OCI-M2 (cell line): Measurements from ENCODE around the gene INTS6L.
"Not testable (repeated sequence)": the region's sequence is repeated elsewhere in the genome, so short reads cannot be mapped to it uniquely, and the experiment has no call there.

Source experiments
- DNase-seq: peaks from one replicate; lab custom pipeline; 2025; ENCODE audit not compliant: unreplicated experiment; lab: John Stamatoyannopoulos, UW

INTS6L gene

DNA sequence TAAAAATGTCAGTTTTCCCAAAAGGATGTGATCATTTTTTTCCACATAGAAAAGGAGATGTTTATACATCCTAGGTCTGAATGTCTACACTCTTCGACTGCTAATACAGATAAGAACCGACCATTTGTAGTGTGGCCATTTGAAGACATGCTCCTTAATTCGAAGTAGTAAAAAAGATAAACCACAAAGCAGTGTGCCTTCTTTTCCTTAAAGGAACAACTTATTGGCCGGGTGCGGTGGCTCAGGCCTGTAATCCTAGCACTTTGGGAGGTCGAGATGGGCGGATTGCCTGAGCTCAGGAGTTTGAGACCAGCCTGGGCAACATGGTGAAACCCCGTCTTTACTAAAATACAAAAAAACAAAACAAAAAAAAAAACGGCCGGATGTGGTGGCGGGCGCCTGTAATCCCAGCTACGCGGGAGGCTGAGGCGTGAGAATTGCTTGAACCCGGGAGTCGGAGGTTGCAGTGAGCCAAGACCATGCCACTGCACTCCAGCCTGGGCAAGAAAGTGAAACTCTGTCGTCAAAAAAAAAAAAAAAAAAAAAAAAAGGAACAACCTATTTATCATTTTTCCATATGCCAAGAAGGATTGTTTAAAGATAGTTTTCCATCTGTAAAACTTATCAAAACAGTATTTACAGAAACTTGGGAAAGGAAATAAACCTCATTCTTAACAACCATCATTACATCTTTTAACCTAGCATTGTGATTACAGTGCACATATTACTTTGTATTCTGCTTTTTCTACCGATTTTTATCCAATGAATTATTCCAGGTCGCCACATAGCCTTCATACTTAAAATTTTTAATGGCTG is 2.6 kb downstream of the INTS6L start:
- DNase-seq: no peak

DNA sequence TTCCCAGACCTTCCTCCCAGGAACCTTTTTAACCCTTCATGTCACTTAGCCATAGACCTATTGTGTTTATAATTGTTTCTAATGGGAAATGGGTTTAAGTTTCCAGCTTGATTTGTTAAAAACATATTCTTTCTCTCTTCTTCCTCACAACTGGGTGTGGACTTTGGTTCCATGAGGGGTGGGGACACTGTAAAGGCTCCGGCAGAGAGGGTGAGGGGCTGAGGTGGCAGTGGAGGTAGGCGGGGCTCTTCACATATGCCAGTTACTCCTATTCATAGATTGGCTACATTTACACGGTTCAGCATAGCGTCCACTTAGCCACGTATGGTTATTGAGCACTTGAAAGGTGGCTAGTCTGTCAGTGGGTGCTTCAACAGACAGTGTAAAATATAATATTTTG is 7.8 kb downstream of the INTS6L start:
- no peak for DNase-seq

DNA sequence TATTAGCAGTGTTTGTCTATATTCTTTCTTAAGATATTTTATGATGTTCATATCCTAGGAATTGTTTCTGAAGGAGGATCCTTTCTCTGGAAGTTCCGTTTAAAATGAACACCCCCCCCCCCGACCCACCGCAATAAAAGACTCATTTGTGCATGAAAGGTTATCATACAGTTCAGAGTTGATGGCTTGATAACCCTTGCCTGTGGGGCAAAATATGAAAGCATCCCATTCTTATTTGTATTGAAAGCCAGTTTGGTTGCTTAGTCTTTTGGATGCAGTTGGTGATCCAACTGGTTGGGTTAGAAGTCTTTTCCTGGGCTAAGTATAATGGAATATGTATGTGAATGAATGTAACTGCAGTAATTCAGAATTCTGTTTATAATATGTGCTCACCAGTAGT is 8.3 kb downstream of the INTS6L start:
- DNase-seq: no peak

GRCh38 chrX:135530097-135530496 is 9.6 kb downstream of the INTS6L start:
- no peak for DNase-seq

DNA sequence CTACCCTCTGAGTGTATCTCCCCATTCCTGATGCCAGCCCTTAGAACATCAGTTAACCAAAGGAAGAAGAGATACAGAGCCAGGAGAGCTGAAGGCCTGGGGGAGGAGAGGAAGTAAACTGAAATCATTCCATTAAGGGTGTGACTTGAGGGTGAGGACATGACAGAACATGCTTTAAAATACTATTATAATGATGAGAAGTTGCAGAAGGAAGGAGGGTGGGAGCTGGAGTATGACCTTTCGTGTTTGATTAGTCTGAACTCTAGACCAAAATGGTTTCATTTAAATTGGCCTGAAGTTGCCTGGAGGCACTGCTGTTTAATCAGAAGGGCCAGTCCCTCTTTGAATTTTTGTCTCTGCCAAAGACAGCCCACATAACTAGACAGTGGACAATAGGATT is 11.4 kb downstream of the INTS6L start:
- DNase-seq: no peak

- DNase-seq: no peak
Measured at GRCh38 chrX:135535077-135535940, 14.8 kb downstream of the INTS6L start.

DNA sequence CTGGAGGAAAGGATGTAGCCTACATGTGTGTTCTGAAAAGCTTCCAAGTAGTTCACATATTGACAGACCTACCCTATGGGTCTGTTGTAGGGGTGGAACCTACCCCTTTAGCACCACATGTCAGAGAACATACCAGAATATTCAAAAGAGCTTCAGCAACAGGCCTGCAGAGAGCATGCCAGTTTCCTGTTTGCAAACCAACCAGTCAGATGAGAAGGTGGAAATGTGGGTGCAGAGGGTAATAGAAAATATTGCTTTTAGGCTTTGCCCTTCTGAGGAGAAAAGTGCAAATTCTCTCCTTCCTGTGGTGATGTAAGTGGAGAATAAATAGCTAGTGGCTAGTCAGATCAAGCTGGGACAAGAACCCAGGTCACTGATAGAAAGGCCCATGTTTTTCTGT is 16.4 kb downstream of the INTS6L start:
- no peak for DNase-seq

GRCh38 chrX:135541351-135541750 is 20.9 kb downstream of the INTS6L start:
- DNase-seq: no peak

GRCh38 chrX:135543172-135543571 is 22.7 kb downstream of the INTS6L start:
- no peak for DNase-seq

GRCh38 chrX:135543924-135544323 is 23.5 kb downstream of the INTS6L start:
- DNase-seq: no peak

DNA sequence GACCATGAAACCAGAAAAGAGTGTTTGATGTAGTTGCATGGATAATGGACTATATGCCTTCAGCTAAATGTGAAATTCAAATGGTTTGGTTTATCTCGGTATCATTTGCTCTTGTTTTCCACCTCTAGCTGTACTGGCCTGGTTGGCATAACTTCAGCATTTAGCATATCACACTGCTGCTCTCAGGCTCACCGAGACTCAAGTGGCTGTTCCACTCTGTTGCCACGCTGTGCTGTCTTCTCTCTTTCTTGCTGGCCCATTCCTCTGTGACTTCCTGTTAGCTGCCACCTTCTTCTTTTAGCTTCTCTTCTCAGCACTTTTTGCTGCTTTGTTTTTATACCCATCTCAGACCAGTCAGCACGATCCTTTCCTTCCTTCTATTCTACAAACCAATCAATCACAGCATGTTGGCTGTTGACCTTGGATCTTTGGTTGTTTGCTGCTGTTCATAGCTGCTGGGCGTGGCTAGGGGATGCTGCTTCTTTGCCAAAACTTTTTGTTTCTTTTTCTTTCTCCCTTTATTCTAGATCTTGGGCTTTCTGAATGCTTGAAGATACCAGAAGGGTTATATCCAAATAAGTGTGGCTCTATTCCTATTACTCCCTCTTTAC is 24.0 kb downstream of the INTS6L start:
- DNase-seq: no peak

GRCh38 chrX:135547767-135548166 is 27.3 kb downstream of the INTS6L start:
- DNase-seq: no peak

DNA sequence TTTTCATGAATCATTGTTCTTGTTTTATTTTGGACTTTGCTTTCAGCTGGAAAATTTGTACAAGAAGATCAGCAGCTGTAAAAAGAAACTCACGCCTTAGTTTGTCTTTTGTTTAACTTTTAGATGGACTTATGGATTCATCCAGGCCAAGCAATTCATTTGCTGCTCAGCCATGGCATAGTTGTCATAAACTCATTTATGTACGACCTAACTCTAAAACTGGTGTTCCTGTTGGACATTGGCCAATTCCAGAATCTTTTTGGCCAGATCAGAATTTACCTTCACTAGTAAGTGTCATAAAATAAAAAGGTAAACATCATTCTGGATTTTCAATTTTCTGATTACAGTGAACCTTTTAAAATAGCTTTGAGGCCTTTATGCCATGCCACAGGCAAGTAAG is 29.1 kb downstream of the INTS6L start:
- no peak for DNase-seq

DNA sequence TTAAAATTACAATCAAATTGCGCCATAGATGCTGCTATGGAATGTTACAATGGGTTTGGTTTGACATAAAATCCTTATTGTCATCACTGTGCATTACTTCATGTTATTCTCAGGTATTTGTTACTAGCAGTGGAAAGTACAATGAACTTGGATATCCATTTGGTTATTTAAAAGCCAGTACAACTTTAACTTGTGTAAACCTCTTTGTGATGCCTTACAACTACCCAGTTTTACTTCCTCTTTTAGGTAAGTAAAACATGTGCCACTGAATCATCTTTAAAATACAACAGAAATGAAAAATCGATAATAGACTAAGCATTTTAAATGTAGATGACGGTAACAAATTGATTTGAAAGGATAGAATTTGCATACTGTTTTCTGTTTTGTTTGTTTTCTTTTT is 35.6 kb downstream of the INTS6L start:
- DNase-seq: no peak

GRCh38 chrX:135557344-135557743 is 36.9 kb downstream of the INTS6L start:
- no peak for DNase-seq

DNA sequence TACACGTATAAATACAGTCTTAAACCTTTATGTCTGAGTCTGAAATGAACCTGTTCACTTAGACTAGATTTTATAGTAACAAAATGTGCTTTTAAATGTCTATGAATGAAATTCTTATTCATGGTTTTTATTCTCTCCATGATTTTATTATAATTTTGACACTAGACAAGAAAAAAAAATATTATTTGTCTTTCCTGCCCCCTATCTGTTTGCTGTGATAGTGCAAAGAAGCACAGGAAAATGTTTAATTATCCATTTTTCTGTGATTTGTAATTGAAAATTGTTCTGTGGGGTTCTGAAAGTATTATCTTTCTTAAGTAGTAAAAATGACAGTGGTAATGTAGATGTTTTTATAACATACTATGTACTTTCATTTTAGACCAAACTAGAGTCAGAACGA is 52.0 kb downstream of the INTS6L start:
- DNase-seq: no peak

GRCh38 chrX:135581496-135581895 is 61.0 kb downstream of the INTS6L start:
- no peak for DNase-seq

GRCh38 chrX:135585153-135585552 is 64.7 kb downstream of the INTS6L start:
- no peak for DNase-seq

- DNase-seq: no peak
Measured at GRCh38 chrX:135591871-135592270, 71.4 kb downstream of the INTS6L start.

GRCh38 chrX:135594049-135594448 is 73.6 kb downstream of the INTS6L start:
- DNase-seq: not testable (repeated sequence)

DNA sequence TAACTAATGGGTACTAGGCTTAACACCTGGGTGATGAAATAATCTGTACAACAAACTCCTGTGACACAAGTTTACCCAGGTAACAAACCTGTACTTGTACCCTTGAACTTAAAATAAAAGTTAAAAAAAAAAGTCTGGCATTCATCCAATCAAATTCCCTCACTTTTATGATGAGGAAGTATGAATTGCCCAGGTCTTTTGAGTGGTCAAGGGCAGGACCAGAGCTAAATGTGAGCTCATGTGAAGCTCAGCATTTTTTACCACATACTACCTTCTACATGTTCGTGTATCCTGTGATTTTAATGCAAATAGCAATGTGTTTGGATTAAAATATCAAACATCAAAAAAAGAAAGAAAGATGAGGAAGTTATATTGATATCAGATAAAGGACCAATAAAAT is 74.0 kb downstream of the INTS6L start:
- DNase-seq: not testable (repeated sequence)

DNA sequence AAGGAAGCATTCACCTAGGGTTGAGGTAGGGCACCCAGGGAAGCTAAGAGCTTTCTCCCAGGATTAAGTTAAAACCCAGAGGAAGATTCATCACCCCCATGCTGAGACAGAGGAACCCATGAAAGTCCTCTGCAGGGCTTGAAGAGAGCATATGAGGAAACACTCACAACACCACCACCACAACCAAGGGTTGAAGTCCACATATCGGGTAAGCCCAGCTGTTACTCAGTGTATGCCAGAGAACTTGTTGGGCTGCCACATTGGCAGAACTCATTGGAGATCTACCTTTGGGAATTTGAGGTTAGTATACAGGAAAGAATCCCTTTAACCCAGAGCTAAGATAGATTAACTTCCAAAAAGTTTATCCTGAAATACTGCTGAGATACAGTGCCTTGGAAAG is 75.1 kb downstream of the INTS6L start:
- no peak for DNase-seq
